Measurements from ENCODE around the gene ACTR1A.
"Not testable (repeated sequence)": the region's sequence is repeated elsewhere in the genome, so short reads cannot be mapped to it uniquely, and the experiment has no call there.

ACTR1A gene

DNA sequence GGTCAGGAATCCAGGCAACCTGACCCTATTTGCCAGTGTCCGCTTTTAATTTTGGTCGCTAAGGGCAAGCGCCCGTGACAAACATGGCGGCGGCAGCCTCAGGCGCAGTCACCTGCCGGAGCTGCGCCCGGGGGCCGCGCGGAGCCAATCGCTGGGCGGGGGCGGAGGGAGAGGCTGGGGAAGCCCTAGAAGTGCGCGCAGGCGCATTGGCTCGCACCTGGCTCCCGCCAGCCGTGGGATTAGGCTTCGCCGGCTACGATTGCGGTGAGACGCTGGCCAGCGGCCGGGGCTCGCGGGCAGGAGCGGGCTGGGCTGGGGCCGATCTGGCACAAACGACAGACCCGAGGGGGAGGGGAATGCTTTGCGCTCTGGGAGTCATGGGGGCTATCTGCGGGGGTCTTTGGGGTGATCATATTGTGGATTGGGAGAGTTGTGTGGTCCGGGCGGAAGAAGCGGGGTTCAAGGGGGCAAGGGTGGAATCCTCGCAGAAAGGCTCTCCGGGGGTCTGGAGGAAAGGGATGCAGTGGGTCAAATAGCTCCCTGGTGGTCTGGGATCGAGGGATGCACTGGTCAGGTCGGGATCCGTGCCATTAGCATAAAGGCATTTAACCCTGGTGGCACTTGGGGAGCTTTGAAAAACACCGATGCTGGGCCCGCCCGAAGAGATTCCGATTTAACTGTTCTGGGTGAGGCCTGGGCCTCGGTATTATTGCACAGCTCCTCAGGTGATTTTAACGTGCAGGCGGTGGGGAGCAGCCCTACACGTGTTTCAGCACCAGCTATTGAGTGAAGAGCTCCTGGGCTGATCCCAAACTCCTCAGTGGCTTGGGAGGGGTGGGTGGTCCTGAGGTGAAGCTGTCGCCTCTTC lies 41.1 kb downstream of the ACTR1A start:
- peak overlapping the region; percentile 69 for H3K4me3 ChIP-seq (ENCODE audit: low read length)
- no peak for TF ChIP-seq ZNF274 (IDR thresholded peaks at IDR 0.05; ENCODE audit: low read depth, low read length)

DNA sequence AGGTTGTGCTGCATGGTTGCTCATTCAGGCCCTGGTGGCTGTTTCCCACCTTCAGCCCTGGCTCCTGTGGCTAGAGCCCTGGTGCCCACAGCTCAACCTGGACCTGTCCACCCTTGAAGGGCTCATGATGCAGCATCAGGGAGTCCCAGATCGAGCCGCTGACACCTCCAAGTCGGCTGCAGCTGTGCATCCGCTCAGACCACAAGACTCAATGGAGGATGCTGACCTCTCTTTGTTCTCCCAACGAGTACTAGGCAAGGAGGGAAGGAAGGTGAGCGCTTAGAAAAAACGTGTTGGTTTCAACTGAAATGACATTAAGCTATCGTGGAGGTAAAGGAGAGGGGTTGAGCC lies 41.7 kb downstream of the ACTR1A start:
- H3K4me3 ChIP-seq (ENCODE audit: low read length) = no peak overlapping the region; the same call in 1 of the 2 replicates
- no peak for TF ChIP-seq ZNF274 (IDR thresholded peaks at IDR 0.05; ENCODE audit: low read depth, low read length)

DNA sequence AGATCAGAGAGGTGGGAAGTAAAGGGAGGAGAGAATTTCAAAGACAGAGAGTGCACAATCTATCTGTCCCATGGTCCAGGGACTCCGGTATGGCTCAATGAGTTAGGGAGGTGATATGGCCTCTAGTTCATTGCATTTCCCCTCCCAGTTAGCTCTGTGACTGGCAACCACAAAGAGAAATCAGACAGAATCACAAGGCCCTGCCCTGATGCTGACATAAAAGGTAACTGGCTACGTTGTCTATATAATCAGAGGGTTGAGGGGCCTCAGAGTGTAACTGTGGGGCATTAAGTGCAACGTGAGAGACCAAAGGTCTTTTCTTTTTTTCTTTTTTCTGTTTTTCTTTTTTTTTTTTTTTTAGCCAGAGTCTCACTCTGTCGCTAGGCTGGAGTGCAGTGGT lies 43.9 kb downstream of the ACTR1A start:
- no peak overlapping the region for H3K4me3 ChIP-seq (ENCODE audit: low read length)
- TF ChIP-seq ZNF274 (IDR thresholded peaks at IDR 0.05; ENCODE audit: low read depth, low read length) = no peak

DNA sequence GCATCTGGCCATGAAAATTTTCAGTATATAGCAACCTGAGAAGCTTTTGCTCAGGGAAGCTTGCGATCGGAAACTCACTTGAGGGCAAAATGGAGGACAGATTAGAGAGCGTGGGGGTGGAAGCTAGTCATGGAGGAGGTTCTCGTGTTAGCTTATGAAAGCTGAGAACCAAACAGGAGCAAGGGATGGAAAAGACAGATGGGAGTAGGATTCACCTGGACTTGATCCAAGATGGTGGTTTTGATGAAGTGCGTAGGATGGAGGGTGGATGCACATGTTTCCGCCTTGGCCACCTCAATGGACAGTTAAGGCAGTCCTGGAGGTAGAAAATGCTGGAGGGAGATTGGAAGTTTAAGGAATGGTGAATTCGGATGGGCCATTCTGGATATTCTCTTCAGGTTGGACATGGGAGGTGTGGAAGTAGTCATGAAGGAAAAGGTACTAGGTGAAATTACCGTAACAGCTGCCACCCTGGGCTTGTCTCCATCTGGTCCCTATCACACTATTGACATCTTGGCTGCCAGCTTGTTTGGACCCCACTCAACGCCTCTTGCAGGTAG lies 44.8 kb downstream of the ACTR1A start:
- no peak overlapping the region for H3K4me3 ChIP-seq (ENCODE audit: low read length)
- TF ChIP-seq ZNF274 (IDR thresholded peaks at IDR 0.05; ENCODE audit: low read depth, low read length) = no peak

DNA sequence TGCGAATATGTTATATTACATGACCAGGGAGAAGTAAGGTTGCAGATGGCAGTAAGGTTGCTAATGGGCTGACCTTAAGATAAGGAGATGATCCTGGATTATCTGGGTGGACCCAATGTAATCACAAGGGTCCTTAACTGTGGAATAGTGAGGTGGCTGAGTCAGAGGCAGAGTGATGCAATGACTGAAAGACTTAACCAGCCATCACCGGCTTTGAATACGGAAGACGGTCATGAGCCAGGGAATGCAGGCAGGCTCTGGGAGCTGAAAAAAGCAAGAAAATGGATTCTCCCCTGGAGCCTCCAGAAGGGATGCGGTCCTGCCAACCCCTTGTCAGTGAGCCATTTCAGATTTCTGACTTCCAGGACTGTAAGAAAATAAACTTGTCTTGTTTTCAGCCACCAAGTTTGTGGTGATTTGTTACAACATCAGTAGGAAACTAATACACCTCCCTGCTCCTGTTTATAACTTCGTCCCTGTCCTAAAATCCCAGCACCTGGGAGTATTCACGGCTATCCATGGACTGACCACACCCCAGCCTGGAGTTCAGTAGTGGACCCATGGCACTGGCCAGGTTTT lies 46.5 kb downstream of the ACTR1A start:
- TF ChIP-seq ZNF274 (IDR thresholded peaks at IDR 0.05; ENCODE audit: low read depth, low read length) = no peak
- no peak overlapping the region for H3K4me3 ChIP-seq (ENCODE audit: low read length)

DNA sequence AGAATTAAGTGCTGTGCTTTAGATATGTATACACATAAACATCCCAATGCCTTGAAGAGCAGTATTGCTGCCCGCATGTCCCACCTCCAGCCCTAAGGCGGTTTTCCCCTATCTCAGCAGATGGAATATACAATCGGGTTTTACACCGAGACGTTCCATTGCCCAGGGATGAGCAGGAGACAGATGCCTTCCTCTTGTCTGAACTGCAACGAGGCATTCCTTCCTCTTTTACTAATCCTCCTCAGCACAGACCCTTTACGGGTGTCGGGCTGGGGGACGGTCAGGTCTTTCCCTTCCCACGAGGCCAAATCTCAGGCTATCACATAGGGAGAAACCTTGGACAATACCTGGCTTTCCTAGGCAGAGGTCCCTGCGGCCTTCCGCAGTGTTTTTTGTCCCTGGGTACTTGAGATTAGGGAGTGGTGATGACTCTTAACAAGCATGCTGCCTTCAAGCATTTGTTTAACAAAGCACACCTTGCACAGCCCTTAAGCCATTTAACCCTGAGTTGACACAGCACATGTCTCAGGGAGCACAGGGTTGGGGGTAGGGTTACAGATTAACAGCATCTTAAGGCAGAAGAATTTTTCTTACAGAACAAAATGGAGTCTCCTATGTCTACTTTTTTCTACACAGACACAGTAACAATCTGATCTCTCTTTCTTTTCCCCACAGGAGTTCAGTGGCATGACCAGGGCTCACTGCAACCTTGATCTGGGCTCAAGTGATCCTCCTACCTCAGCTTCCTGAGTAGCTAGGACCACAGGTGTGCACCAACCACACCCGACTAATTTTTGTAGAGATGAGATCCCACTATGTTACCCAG lies 47.6 kb downstream of the ACTR1A start:
- H3K4me3 ChIP-seq (ENCODE audit: low read length) = not testable (repeated sequence)

DNA sequence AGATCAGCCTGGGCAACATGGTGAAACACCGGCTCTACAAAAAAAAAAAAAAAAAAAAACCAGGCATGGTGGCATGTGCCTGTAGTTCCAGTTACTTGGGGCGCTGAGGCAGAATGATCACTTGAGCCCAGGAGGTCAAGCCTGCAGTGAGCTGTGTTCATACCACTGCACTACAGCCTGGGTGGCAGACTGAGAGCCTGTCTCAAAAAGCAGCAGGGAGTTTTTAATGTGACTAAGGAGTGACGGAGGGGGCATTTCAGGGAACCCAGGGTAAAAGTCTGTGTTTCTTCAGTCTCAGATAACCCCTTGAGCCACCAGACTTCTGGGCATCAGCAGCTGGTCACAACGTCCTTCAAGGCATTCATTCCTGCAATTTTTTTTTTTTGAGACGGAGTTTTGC lies 49.0 kb downstream of the ACTR1A start:
- TF ChIP-seq ZNF274 (IDR thresholded peaks at IDR 0.05; ENCODE audit: low read depth, low read length) = no peak
- H3K4me3 ChIP-seq (ENCODE audit: low read length) = no peak overlapping the region

DNA sequence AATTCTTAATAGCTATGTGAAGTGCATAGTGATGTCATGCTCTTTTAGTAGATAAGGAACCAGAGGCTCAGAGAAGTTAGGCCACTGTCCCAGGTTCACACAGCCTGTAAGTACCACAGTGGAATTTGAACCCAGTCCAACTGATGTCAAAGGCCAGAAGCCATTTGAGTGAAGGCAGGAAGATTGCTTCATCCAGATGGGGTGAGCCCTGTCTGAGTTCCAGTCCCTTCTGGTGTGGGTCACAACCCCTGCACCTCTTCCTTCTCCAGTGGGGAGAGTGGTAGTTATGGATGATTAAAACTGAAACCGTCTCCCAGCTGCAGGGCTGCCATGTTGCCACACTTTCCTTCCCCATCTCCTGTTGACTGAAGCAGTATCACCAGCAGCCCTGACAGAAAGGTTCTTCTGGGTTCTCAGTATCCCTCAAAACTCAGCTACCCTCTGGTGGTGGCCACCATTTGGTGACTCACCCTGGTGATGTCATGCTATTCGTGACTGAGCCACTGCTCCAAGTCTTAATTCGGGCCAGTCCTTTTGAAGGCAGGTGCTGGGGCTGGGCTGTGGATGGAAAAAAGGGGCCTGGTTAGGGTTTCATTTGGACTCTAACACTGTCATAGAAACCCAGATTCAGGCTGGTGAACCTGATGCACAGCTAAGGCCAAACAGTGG lies 49.7 kb downstream of the ACTR1A start:
- no peak for TF ChIP-seq ZNF274 (IDR thresholded peaks at IDR 0.05; ENCODE audit: low read depth, low read length)
- H3K4me3 ChIP-seq (ENCODE audit: low read length) = no peak overlapping the region

DNA sequence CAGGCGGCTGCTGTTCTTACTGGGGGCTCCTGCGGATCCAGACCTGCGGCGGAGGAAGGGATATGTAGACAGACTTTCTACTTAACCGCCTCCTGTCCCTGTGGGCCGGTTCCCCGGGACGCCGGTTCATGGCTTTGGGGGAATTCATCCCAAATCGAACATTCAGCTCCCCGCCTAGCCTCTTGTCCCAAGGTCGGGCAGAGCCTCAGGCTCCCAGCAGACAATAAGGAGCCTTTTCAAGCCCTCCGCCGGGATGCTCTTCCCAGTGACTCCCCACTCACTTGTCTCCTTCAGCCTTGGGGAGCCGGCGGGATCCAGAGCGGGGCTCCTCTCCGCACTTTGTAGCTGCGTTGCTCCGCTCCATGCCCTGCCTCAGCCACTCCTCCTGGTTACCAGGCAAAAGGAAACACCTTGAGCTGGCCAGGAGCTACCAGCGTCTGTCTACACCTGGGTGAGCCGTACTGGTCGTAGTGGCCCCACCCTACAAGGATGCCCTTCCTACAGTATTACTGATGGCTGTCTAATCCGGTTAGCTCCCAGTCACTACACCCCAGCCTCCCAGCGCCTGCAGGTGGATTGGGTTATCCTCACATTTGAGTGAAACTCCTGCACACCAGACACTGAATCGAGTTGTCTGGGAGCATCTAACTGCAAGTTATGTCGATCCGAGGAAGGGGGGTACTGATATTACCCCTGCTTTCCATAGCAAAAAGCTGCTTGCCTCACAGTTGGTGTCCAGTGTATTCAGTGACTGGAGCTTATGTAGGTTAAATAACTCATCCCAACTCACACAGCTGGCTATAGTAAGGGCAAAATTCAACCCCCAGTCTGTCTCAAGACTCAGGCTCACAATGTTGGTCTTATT lies 51.2 kb downstream of the ACTR1A start, which contains the start of gene C10orf95:
TSS of gene C10orf95 (minus strand) at position 439 of the 865 bp plus-strand sequence. CDS start 450 bp downstream, outside the sequence.
- H3K4me3 ChIP-seq (ENCODE audit: low read length) = peak within 1 kb of the TSS; percentile 91
- no peak for TF ChIP-seq ZNF274 (IDR thresholded peaks at IDR 0.05; ENCODE audit: low read depth, low read length)

DNA sequence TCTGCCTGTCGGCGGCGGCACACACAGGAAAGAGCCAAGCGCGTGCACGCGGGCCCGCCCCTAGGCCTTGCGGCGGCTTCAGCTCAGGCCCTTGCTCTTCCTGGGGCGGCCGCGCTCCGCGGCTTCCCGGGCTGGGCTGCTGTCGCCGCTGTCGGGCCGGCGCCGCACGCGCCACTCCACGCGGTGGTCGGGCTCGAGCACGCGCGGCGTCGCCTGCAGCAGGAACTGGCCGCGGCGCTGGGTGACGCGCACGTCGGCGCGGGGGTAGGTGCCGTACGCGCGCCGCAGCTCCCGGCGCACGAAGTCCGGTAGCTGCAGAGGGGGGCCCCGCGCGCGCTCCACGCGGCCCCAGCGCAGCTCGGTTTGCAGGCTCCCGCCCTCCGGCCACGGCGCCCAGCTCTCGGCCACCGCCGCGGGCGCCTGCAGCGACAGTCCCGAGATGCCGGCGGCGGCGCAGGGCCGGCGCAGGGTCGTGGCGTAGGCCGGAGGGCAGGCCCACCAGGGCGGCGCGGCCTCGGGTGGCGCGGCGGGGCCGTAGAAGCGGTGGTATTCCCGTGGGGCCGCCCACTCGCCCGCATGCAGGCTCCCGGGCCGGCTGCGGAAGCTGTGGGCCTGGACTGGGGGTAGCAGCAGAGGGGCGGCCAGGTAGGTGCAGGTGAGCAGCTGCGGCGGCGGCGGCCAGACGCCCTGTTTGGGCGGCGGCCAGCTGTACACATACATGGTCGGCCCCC lies 52.0 kb downstream of the ACTR1A start:
- TF ChIP-seq ZNF274 (IDR thresholded peaks at IDR 0.05; ENCODE audit: low read depth, low read length) = no peak
- peak overlapping the region; percentile 91 for H3K4me3 ChIP-seq (ENCODE audit: low read length)

DNA sequence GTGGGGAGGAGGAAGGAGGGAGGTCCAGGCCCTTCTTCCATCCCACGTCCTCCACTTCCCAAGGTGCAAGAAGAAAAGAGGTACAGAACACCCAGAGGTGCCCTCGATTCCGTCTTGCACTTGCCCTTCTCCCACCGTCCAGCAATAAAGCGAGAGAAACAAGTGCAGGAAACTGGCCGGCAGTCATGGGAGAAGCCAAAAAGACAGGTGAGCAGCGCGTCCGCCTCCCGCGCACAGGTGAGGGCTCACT lies 52.5 kb downstream of the ACTR1A start:
- TF ChIP-seq ZNF274 (IDR thresholded peaks at IDR 0.05; ENCODE audit: low read depth, low read length) = no peak
- H3K4me3 ChIP-seq (ENCODE audit: low read length) = peak overlapping the region; percentile 91

DNA sequence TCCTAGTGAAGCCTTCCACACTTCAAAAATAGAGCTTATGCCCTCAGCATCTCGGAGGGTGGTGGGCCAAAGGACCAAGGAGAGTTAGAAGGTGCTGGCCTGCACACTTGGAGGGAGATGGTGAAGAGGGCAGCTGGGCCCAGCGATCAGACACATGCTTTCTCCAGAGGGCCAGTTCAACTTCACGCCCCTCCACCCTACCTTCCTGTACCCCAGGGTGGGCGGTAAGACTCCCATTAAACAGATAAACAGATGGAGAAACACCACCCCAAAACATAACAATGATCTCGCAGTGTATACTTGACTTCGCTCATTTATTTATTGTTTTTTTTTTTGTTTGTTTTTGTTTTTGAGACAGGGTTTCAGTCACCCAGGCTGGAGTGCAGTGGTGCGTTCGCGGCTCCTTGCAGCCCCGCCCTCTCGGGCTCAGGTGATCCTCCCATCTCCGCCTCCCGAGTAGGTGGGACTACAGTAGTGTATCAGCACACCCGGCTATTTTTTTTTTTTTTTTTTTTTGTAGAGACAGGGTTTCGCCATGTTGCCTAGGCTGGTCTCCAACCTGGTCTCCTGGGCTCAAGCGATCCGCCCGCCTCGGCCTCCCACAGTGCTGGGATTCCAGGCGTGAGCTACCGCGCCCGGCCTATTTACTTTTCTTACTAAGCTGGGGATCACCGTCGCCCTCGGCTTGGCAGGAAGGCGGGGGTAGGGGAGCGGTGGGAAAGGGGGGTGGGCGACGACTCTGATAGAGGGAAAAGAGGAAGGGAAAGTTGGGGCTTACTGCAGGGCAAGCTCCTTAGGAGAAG lies 53.0 kb downstream of the ACTR1A start:
- no peak for TF ChIP-seq ZNF274 (IDR thresholded peaks at IDR 0.05; ENCODE audit: low read depth, low read length)
- peak overlapping the region; percentile 91 for H3K4me3 ChIP-seq (ENCODE audit: low read length)
